ELR (cell line): ENCODE data around the gene TMEM52.

Source experiments
- DNase-seq: peaks from one replicate; pipeline ENCODE4 v3.0.0-alpha.2; 2015; ENCODE audit warnings: low read depth

The TMEM52 gene

GRCh38 chr1:1918901-1919303 is at the start of gene TMEM52:
TMEM52 (minus strand) TSS chr1:1919279; CDS start chr1:1919265, 14 bp downstream.
- no peak for DNase-seq

- no peak for DNase-seq
These were observed 48.8 kb upstream of the TMEM52 start for GRCh38 chr1:1967879-1968278.

GRCh38 chr1:1967151-1967550 is 48.1 kb upstream of the TMEM52 start:
- DNase-seq = no peak

DNA sequence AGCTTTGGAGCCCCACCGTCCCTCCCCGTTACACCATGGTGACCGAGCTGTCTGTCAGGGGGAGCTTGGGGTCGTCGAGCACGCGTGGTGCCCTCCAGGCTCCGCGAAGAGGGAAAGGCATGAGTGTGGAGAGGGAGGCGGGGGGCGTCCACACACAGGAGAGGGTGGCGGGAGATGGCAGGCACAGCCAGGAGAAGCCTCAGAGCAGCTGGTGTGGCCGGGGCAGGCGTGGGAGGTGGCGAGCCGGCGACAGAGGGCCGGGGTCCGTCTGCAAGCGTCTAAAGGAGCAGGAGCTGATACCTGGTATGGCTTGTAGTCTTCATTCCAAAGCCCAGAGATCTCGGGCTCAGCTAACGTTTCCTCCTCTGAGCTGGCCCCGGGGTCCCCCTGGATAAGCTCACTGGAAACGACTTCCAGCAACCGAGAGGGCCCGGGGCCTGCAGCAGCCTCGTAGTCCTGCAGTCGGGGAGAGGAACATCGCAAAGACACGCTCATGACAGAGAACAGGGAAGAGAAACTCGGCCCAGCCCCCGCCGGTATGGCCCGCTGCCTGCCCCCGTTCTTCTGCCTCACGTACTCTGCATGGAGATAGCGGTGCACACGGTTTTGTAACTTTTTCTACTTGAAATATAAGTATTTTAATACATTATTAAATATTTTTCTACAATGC is 47.1 kb upstream of the TMEM52 start:
- DNase-seq = no peak

DNA sequence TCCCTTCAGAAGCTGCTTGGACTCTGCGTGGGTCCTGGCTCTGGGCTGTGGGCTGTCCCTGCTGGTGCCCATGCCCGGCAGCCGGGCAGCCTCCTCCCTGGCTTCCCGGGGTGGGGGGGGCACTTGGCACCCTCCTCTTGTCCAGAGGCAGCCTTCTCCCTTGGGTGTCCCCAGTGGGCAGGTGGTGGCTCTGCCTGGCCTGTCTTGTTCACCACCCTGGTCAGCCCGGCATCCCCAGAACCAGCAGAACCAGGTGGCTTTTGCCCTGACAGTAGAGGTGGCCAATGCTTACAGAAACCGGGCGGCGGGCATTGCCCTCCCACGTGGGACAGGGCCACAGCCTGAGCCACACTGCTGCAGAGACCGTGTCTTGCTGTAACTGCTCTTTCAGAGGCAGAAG is 46.5 kb upstream of the TMEM52 start:
- no peak for DNase-seq

DNA sequence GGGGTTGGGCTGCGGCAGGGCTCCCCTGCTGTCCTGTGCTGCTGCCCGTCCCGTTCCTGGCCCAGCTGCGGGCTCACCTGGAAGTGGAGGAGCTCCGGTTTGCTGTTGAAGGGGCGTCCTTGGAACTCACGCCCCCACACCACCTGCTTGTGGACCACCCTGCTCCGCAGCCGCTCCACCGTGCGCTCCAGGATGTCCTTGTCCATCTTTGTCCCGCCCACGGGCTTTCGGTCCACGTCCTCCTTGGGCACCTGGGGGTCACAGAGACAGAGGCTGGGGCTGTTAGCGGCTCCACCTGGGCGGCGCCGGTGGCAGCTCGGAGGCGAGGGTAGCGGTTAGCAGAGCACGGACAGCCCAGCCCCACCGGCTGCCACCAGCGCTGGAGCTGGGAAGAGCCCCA is 45.7 kb upstream of the TMEM52 start:
- no peak for DNase-seq

GRCh38 chr1:1963570-1963969 is 44.5 kb upstream of the TMEM52 start:
- no peak for DNase-seq

DNA sequence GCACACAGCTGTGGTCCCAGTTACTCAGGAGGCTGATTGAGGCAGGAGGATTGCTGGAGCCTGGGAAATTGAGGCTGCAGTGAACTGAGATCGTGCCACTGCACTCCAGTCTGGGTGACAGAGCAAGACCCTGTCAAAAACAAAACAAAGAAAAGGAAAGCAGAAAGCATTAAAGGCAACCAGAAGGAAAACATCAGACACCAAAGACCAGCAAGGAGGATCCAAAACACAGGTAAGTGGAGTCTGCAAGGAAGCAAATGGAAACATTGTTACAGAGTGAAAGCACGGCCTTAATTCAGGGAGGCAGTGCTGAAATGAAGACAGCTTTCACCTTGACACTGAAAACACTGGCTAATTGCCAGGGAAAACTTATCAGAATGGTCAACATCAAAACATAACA is 43.7 kb upstream of the TMEM52 start:
- no peak for DNase-seq

- DNase-seq = no peak
These were observed 41.6 kb upstream of the TMEM52 start for GRCh38 chr1:1960480-1961196.

- peak; percentile 75 for DNase-seq
These were observed 40.9 kb upstream of the TMEM52 start for GRCh38 chr1:1959840-1960479.

- no peak for DNase-seq
These were observed 40.4 kb upstream of the TMEM52 start for GRCh38 chr1:1959459-1959839.

DNA sequence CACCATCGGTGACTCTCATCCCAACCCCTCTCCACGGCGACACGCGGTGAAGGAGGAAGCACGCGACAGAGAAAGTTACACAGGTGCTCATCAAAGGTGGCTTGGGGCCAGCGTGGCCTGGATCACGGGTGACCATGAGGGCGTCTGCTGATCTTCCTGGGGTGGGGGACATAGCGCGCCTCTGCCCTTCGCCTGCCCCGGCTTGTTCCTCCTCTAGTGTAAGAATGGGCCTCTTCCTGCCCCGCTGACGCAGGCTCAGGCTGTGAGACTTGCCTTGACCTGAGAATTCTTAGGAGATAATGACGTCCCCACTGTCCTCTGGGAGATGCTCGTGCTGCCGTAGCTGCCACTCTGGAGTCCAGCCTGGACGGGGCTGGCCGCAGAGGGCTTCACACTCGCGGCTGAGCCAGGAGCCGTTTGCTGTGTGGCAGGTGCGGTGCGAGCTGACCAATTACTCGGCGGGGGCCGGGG is 39.0 kb upstream of the TMEM52 start:
- no peak for DNase-seq

- no peak for DNase-seq
These were observed 38.5 kb upstream of the TMEM52 start for GRCh38 chr1:1957533-1957961.

DNA sequence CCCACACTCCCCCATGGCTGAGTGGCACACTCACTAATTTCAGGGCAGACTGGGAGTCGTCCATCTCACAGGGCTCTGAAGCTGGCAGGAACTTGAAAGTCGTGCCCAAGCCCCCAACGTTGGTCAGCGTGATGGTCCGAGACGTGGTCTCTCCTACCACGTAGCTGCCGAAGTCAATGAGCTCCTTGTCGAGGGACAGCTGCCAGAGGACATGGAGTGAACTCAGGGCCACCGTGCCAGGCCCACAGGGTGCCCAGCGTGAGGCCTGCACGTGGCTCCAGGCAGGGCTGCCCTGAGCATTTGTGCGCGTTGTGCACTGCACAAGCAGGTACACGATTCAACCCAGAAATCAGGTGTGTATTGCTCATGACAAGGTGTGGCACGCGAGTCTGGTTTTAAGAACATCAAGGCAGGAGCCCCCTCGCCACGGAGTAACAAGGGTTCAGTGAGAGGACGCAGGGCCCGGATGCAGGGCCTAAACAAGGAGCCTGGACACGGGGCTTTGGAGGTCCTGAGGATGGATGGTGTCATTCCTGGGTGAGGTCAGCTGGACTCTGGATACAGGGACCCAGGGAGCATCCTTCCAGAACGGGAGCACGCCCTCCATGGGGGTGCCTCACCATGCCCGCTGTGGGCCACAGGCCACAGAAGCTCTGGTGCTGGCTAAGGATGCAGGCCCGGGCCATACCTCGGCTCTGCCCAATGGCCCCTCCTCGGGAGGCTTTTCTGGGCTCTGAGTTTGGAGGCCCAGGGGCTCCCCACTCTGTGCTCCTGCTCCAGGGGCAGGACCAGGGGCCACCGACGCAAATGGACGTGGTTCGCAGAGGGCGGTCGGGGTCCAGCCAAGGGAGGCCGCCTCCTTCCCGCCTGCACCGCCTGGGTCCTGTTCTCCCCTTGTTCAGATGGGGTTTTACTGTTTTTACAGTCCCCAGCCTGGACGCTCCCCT is 37.8 kb upstream of the TMEM52 start:
- no peak for DNase-seq

GRCh38 chr1:1956101-1956500 is 37.0 kb upstream of the TMEM52 start:
- no peak for DNase-seq

DNA sequence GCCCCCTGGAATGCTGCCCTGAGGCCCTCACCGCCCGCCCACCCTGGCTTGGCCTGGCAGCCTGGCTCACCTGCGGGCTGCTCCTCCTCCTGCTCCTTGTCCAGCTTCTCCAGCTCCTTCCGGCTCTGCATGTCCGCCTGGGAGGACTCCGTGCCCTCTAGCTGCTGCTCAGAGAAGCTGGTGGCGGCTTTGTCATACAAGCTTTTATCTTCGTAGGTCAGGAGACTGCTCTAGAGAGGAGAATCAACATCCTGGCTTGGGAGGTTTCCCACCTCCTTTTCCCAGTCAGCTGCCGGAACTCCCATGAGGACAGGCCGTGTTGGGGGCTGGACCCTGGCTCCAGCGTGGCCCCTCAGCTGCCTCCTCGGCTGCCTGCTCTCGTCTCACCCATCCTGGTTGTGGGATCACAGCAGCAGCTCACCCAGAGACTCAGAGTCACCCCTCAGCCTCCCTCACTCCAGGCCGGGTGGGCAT is 36.6 kb upstream of the TMEM52 start:
- no peak for DNase-seq

DNA sequence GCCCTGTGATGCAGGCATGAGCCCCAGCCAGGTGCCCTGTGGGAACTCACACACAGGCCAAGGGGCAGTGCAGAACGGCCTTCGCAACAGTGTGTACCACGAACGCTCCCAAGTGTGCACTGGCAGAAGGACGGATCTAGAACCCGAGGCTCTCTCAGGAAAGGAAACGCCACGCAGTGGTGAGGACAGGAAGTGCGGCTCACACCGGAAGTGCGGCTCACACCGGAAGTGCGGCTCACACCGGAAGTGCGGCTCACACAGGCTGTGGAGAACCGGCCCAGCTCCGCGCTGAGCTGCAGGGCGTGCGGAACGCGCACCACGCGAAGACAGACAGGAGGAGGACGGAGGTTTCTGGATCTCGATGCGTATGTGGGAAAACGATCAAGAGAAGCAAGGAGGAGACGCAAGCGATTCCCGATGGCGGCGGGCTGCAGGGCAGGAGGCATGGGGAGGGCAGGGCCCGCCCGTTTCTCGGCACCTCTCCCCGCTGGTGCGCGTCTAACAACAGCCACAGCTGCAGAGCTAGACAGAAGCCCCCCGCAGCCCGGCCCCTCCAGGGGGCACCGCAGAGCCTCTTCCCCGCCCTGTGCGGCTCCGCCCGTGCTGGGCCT is 35.9 kb upstream of the TMEM52 start:
- DNase-seq = peak; percentile 12

- no peak for DNase-seq
These were observed 34.9 kb upstream of the TMEM52 start for GRCh38 chr1:1954015-1954414.

DNA sequence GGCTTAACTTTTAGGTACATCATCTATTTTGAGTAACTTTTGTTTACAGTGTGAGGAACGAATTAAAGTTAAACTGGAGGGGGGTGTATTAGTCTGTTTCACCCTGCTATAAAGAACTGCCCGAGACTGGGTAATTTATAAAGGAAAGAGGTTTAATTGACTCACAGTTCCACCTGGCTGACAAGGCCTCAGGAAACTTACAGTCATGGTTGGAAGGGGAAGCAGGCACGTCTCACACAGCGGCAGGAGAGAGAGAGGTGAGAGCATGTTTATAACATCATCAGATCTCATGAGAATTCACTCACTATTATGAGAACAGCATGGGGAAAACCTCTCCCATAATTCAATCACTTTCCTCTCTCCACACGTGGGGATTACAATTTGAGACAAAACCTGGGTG is 31.9 kb upstream of the TMEM52 start:
- no peak for DNase-seq

GRCh38 chr1:1948783-1949182 is 29.7 kb upstream of the TMEM52 start:
- DNase-seq = no peak

DNA sequence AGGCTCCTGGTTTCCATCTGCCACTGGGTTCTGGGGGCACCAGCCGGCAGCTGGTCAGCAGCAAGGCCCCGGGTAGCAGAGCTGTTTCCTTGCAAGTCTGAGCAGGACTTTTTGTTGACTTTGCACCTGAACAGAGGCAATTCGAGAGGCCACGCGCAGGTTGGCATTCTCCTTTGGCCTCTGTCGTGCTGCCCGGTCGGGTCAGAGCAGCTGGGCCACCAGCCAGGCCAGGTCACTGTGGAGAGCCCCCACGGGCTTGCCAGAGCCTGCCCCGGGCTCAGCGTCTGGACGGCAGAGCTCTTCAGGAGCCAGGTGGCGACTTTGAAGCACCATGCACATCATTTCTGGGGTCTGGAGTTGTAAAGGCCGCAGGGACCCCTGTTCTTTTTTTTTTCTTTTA is 28.4 kb upstream of the TMEM52 start:
- no peak for DNase-seq

- no peak for DNase-seq
These were observed 27.5 kb upstream of the TMEM52 start for GRCh38 chr1:1946540-1946939.
